HEK293 (cell line): ENCODE data around the gene KAT2B.
A peak's percentile ranks its signal among the peaks of the same experiment; 100 is the strongest.

ENCODE experiments used
- BCL11B ChIP-seq: fragments of 450-650 bp; formaldehyde crosslinking; IDR thresholded peaks from 2 replicates; pipeline ENCODE4 v1.5.1; 2016; ENCODE audit warnings: low read depth, missing biosample characterization, missing genetic modification characterization
- EGR2 ChIP-seq: fragments of 450-650 bp; formaldehyde crosslinking; IDR thresholded peaks from 2 replicates; pipeline ENCODE4 v1.5.1; 2016; ENCODE audit warnings: low read depth, missing biosample characterization, missing genetic modification characterization
- HOXC10 ChIP-seq: sonication (generic); formaldehyde crosslinking; IDR thresholded peaks from 2 replicates; pipeline ENCODE4 v1.8.1; 2023; ENCODE audit warnings: mild to moderate bottlenecking, missing genetic modification reagents
- IKZF3 ChIP-seq: fragments of 450-650 bp; IDR thresholded peaks from 2 replicates; pipeline ENCODE4 v1.5.0; 2018; ENCODE audit warnings: missing biosample characterization, mild to moderate bottlenecking, missing genetic modification characterization, moderate library complexity
- KLF8 ChIP-seq: fragments of 450-650 bp; formaldehyde crosslinking; IDR thresholded peaks from 2 replicates; pipeline ENCODE4 v1.5.1; 2016; ENCODE audit warnings: missing biosample characterization, missing genetic modification characterization
- MYNN ChIP-seq: fragments of 450-650 bp; formaldehyde crosslinking; IDR thresholded peaks from 2 replicates; pipeline ENCODE4 v1.5.1; 2016; ENCODE audit warnings: missing biosample characterization, missing genetic modification characterization, borderline replicate concordance
- SP3 ChIP-seq: fragments of 450-650 bp; formaldehyde crosslinking; IDR thresholded peaks from 2 replicates; pipeline ENCODE4 v1.5.1; 2016; ENCODE audit warnings: missing biosample characterization, missing genetic modification characterization
- ZBTB44 ChIP-seq: fragments of 450-650 bp; IDR thresholded peaks from 2 replicates; pipeline ENCODE4 v1.5.1; 2018; ENCODE audit warnings: missing biosample characterization, mild to moderate bottlenecking, missing genetic modification characterization
- ZBTB48 ChIP-seq: fragments of 450-650 bp; formaldehyde crosslinking; IDR thresholded peaks from 2 replicates; pipeline ENCODE4 v1.5.1; 2016; ENCODE audit warnings: missing biosample characterization, missing genetic modification characterization
- ZNF146 ChIP-seq: fragments of 450-650 bp; formaldehyde crosslinking; IDR thresholded peaks from 2 replicates; pipeline ENCODE4 v1.5.1; 2016; ENCODE audit warnings: missing biosample characterization, missing genetic modification characterization
- ZNF157 ChIP-seq: fragments of 450-650 bp; formaldehyde crosslinking; IDR thresholded peaks from 2 replicates; pipeline ENCODE4 v1.5.1; 2016; ENCODE audit warnings: missing biosample characterization, missing genetic modification characterization
- ZNF184 ChIP-seq: fragments of 450-650 bp; IDR thresholded peaks from 2 replicates; pipeline ENCODE4 v1.5.1; 2018; ENCODE audit warnings: missing biosample characterization, mild to moderate bottlenecking, missing genetic modification characterization
- ZNF223 ChIP-seq: fragments of 450-650 bp; formaldehyde crosslinking; IDR thresholded peaks from 2 replicates; pipeline ENCODE4 v1.5.1; 2016; ENCODE audit warnings: missing biosample characterization, missing genetic modification characterization
- ZNF292 ChIP-seq: fragments of 450-650 bp; formaldehyde crosslinking; IDR thresholded peaks from 2 replicates; pipeline ENCODE4 v1.5.1; 2016; ENCODE audit warnings: low read depth, missing biosample characterization, missing genetic modification characterization, borderline replicate concordance
- ZNF311 ChIP-seq: fragments of 450-650 bp; formaldehyde crosslinking; IDR thresholded peaks from 2 replicates; pipeline ENCODE4 v1.5.1; 2017; ENCODE audit warnings: missing biosample characterization, missing genetic modification characterization, borderline replicate concordance
- ZNF350 ChIP-seq: fragments of 450-650 bp; formaldehyde crosslinking; IDR thresholded peaks from 2 replicates; pipeline ENCODE4 v1.5.0; 2017; ENCODE audit warnings: missing biosample characterization, mild to moderate bottlenecking, missing genetic modification characterization
- ZNF362 ChIP-seq: fragments of 450-650 bp; formaldehyde crosslinking; IDR thresholded peaks from 2 replicates; pipeline ENCODE4 v1.5.1; 2016; ENCODE audit warnings: missing biosample characterization, missing genetic modification characterization
- ZNF404 ChIP-seq: fragments of 450-650 bp; formaldehyde crosslinking; IDR thresholded peaks from 2 replicates; pipeline ENCODE4 v1.5.1; 2017; ENCODE audit warnings: missing biosample characterization, missing genetic modification characterization
- ZNF510 ChIP-seq: fragments of 450-650 bp; formaldehyde crosslinking; IDR thresholded peaks from 2 replicates; pipeline ENCODE4 v1.5.1; 2018; ENCODE audit warnings: mild to moderate bottlenecking, missing genetic modification characterization, missing biosample characterization; ENCODE audit not compliant: insufficient replicate concordance
- ZNF521 ChIP-seq: fragments of 450-650 bp; formaldehyde crosslinking; IDR thresholded peaks from 2 replicates; pipeline ENCODE4 v1.5.1; 2017; ENCODE audit warnings: missing biosample characterization, mild to moderate bottlenecking, missing genetic modification characterization
- ZNF629 ChIP-seq: fragments of 450-650 bp; formaldehyde crosslinking; IDR thresholded peaks from 2 replicates; pipeline ENCODE4 v1.5.1; 2017; ENCODE audit warnings: missing biosample characterization, missing genetic modification characterization
- ZNF654 ChIP-seq: fragments of 450-650 bp; formaldehyde crosslinking; IDR thresholded peaks from 2 replicates; pipeline ENCODE4 v1.5.1; 2016; ENCODE audit warnings: low read depth, missing biosample characterization, missing genetic modification characterization
- ZNF670 ChIP-seq: fragments of 450-650 bp; formaldehyde crosslinking; IDR thresholded peaks from 2 replicates; pipeline ENCODE4 v1.5.1; 2016; ENCODE audit warnings: missing biosample characterization, missing genetic modification characterization, low read depth
- ZNF677 ChIP-seq: fragments of 450-650 bp; IDR thresholded peaks from 2 replicates; pipeline ENCODE4 v1.5.0; 2018; ENCODE audit warnings: missing biosample characterization, mild to moderate bottlenecking, missing genetic modification characterization, moderate library complexity
- ZNF704 ChIP-seq: fragments of 450-650 bp; formaldehyde crosslinking; IDR thresholded peaks from 2 replicates; pipeline ENCODE4 v1.5.1; 2016; ENCODE audit warnings: missing biosample characterization, missing genetic modification characterization
- ZNF791 ChIP-seq: fragments of 450-650 bp; formaldehyde crosslinking; IDR thresholded peaks from 2 replicates; pipeline ENCODE4 v1.5.1; 2016; ENCODE audit warnings: missing biosample characterization, missing genetic modification characterization
- ZNF843 ChIP-seq: fragments of 450-650 bp; formaldehyde crosslinking; IDR thresholded peaks from 2 replicates; pipeline ENCODE4 v1.5.1; 2016; ENCODE audit warnings: missing biosample characterization, missing genetic modification characterization
- ZSCAN18 ChIP-seq: fragments of 450-650 bp; formaldehyde crosslinking; IDR thresholded peaks from 2 replicates; pipeline ENCODE4 v1.5.1; 2016; ENCODE audit warnings: missing biosample characterization, missing genetic modification characterization
- ZSCAN30 ChIP-seq: fragments of 450-650 bp; IDR thresholded peaks from 2 replicates; pipeline ENCODE4 v1.5.1; 2018; ENCODE audit warnings: missing biosample characterization, mild to moderate bottlenecking, missing genetic modification characterization, moderate library complexity
- TF ChIP-seq, protein P1 (sequence below): fragments of 450-650 bp; formaldehyde crosslinking; IDR thresholded peaks from 2 replicates; pipeline ENCODE4 v1.5.1; 2016; ENCODE audit warnings: missing biosample characterization, missing genetic modification characterization
- TF ChIP-seq, protein P2 (sequence below): fragments of 450-650 bp; formaldehyde crosslinking; IDR thresholded peaks from 2 replicates; pipeline ENCODE4 v1.5.1; 2017; ENCODE audit warnings: missing biosample characterization, mild to moderate bottlenecking, missing genetic modification characterization, moderate library complexity

Gene KAT2B

GRCh38 chr3:20185679-20186599 is 145.7 kb downstream of the KAT2B start, which contains the start of gene SGO1 (continued):
- TF ChIP-seq ZNF843 (tag by site-specific recombination) (peak; percentile 38; the same call in 1 of the 2 replicates), ZNF654 (tag by site-specific recombination) (no peak), BCL11B (no peak), ZNF704 (tag by site-specific recombination) (no peak), ZNF146 (tag by site-specific recombination) (0 out of 2 replicates have a peak, but pooled peaks have one; percentile 37), ZNF362 (no peak), ZNF350 (tag by site-specific recombination) (no peak), ZSCAN18 (tag by site-specific recombination) (no peak), ZNF510 (tag by site-specific recombination) (no peak), HOXC10 (CRISPR knock-in tag) (no peak), ZNF791 (tag by site-specific recombination) (no peak), ZNF223 (tag by site-specific recombination) (no peak), EGR2 (tag by site-specific recombination) (no peak), ZNF157 (tag by site-specific recombination) (no peak), IKZF3 (tag by site-specific recombination) (no peak), ZNF184 (tag by site-specific recombination) (no peak), ZNF629 (tag by site-specific recombination) (peak; percentile 89), ZNF670 (no peak), ZNF292 (tag by site-specific recombination) (no peak), ZBTB48 (tag by site-specific recombination) (peak; percentile 29; the same call in 1 of the 2 replicates), ZNF311 (tag by site-specific recombination) (no peak), ZNF677 (tag by site-specific recombination) (no peak), SP3 (peak; percentile 90), ZNF521 (no peak), ZBTB44 (tag by site-specific recombination) (no peak), ZSCAN30 (0 out of 2 replicates have a peak, but pooled peaks have one; percentile 53), KLF8 (tag by site-specific recombination) (peak; percentile 60; the same call in 1 of the 2 replicates), ZNF404 (tag by site-specific recombination) (no peak), MYNN (no peak)
- TF ChIP-seq, protein P1, sequence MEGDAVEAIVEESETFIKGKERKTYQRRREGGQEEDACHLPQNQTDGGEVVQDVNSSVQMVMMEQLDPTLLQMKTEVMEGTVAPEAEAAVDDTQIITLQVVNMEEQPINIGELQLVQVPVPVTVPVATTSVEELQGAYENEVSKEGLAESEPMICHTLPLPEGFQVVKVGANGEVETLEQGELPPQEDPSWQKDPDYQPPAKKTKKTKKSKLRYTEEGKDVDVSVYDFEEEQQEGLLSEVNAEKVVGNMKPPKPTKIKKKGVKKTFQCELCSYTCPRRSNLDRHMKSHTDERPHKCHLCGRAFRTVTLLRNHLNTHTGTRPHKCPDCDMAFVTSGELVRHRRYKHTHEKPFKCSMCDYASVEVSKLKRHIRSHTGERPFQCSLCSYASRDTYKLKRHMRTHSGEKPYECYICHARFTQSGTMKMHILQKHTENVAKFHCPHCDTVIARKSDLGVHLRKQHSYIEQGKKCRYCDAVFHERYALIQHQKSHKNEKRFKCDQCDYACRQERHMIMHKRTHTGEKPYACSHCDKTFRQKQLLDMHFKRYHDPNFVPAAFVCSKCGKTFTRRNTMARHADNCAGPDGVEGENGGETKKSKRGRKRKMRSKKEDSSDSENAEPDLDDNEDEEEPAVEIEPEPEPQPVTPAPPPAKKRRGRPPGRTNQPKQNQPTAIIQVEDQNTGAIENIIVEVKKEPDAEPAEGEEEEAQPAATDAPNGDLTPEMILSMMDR = no peak
- TF ChIP-seq, protein P2, sequence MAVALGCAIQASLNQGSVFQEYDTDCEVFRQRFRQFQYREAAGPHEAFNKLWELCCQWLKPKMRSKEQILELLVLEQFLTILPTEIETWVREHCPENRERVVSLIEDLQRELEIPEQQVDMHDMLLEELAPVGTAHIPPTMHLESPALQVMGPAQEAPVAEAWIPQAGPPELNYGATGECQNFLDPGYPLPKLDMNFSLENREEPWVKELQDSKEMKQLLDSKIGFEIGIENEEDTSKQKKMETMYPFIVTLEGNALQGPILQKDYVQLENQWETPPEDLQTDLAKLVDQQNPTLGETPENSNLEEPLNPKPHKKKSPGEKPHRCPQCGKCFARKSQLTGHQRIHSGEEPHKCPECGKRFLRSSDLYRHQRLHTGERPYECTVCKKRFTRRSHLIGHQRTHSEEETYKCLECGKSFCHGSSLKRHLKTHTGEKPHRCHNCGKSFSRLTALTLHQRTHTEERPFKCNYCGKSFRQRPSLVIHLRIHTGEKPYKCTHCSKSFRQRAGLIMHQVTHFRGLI (tag by site-specific recombination) = no peak
